Fibroblast of upper back skin (primary cell): ENCODE results near the gene PEX14.

ENCODE experiments used
- DNase-seq: peaks from one replicate; pipeline ENCODE4 v3.0.0-alpha.2; 2013

PEX14 gene

DNA sequence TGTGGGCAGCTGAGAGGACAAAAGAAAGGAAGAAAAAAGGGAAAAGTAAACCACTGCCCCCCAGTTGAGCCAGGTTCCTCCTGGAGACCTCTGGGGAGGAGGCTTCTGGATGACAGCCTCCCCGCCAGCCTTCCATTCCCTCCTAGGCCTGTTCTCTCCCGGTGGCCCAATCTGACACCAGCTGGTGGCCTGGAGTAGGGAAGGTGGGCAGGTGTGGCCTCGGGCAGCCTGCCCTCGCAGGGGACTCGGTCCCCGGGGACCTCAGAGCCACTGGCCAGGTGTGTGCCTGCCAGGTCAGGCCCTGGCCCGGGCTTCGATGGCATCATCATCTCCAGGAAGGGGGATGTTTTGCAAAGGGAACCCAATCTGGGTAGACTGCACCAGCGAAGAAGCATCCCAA is 162.7 kb downstream of the PEX14 start:
- no peak for DNase-seq

DNA sequence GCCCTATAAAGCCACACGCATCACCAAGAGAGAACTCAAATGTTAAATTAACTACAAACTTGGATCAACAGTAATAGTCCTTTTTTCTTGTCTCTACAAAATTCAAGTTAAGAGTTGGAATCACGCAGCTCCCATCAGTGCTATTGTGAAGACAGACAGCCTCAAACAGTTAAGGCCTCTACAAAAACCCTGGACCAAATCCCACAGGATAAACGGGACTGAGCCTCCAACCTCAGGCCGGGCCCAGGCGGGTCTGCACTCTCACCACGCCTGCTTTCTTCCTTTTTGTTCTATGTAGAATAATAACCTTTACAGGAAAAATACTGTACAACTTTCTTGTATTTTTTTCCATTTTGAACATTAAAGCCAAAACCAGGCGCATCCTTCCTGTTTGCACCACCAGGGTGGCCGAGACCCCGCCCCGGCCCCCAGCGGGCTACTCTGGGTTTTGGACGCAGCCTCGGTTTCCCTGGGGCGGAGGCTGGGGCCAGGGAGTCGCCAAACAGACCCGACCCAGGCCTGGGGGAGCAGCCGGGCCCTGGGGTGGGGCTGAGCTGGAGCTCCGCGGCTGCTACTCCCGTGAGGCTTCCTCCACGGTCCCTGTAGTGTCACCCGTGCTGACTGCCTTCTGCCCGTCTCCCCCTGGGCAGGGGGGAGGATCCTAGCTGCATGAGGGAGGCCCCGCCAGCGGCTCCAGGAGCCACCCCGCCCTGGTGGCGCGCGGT is 163.2 kb downstream of the PEX14 start:
- no peak for DNase-seq

DNA sequence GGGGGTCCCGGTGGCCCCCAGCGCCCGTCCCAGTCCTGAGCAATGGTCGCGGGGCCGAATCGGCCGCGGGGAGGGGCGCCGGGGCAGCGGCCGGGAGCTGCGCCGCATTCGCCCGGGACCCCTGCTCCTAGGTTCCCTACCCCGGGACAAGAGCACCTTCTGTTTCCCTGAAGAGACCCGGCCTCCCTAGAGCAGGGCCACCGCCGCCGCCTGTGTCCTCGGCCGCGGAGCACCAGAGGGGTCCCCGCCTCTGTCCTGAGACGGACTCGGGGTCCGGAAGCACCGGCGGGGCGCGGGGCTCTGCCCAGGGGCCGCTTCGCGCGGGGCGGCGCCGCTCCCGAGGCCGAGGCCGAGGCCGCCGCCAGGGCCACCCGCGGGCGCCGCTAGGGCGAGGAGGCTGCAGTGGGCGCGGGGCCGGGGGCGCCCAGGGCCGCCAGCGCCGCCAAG is 163.8 kb downstream of the PEX14 start:
- no peak for DNase-seq

DNA sequence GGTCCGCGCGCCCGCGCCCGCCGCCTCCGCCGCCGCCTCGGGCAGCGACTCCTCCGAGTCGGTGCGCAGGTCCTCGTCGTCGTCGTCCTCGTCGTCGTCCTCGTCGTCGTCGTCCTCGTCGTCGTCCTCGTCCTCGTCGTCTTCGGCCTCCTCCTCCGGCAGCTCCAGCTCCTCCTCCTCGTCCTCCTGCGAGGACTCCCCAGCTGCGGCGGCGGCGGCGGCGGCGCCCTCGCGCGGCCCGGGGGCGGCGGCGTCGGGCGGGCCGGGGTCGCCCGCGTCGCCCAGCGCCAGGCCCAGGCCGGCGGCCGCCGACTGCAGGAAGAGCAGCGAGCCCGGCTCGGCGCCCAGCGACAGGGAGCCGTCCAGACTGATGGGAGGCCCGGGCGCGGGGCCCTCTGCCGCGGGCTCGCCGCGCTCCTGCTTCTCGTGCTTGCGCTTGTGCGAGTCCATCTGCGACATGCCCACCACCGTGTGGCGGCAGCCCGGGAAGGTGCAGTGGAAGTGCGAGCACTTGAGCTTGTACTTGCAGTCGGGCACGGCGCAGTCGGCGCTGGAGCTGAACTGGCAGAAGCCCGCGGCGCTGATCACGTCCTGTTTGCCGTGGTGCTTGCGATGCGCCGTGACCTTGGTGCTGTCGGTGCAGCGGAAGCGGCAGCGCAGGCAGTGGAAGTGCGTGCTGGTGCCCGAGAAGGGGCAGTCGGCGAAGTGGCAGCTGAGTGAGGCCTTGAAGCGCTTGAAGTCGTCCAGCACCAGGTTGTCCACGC is 164.4 kb downstream of the PEX14 start:
- DNase-seq: no peak

DNA sequence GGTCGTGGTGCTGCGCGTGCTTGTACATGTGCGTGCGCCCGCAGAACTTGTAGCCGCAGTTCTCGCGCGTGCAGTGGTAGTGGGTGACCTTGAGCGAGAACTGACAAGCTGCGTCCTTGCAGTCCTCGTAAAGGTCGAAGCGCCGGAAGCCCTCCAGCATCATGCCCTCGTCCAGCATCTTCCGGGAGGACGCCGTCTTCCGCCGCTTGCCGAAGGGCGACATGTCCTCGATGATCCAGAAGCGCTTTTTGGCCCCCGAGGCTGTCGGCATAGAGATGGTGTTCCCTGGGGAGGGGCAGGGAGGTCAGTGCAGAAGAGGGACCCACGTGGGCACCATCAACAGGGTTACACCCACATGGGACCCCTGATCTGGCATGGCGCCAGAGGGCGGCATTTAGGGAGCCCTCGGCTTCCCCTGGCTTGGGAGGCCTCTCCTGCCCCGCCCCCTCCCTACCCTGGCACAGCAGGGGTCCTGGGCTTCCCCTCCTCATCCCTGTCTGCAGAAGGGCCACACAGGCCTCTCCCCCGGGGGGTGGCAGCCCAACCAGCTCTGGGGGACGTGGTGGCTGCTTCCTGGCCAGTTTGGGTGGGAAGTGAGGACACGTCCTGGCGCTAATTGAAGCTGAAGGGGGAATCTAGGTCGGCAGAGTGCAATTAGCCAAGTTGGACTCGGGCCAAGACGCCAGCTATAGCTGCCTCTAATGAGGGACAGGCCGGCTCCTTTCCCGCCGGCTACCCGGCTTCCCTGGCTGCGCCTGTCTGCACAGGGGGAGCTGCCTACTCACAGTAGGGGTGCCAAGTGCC is 165.2 kb downstream of the PEX14 start:
- no peak for DNase-seq

DNA sequence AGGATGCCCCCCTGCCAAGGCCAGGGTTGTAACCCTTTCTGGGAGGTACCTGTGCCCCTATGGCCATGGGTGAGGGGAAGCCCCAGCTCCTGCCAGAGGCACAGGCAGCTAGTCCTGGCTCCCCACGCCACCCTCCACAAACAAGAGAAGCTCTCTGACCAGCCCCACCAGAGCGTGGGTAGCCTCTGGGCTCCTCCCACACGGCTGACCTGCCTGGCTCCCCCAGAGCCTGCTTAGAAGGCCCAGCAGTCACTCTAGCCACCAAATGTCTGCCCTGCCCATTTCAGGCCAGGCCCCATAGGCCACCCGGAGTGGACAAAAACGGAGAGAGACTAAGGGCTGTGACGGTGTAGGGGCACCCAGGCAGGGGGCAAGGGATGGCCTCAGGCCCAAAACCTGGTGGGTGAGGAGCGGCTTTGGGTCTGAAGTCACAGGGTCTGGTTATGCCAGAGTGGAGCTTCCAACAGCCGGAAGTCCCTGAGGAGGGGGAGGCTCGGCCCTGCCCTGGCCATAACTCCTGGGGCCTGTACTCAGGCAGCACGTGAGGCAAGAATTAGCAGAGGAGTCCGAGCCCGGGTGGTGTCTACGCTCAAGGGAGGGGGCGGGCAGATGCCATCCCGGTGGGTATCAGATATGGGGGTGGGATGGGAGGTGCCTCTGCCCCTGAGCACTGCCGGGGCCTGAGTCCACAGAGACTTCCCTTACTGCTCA is 166.2 kb downstream of the PEX14 start:
- no peak for DNase-seq

DNA sequence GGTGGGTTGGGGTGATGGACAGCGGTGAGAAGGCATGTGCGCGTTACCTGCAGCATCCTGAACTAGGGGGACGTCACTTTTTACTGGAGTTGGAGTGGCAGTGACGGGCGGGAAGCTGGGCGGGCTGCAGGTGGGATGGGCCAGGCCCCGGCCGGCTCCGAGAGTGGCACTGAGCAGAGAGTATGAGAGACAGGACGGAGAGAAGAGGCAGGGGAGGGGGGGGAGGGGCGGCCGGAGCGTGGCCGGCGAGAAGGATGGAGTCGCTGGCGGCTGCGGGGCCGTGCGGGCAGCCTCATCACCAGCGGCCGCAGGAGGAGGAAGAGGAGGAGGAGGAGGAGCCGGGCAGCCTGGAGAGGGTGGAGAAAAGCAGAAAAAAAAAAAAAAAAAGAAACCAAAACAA is 167.2 kb downstream of the PEX14 start:
- no peak for DNase-seq

DNA sequence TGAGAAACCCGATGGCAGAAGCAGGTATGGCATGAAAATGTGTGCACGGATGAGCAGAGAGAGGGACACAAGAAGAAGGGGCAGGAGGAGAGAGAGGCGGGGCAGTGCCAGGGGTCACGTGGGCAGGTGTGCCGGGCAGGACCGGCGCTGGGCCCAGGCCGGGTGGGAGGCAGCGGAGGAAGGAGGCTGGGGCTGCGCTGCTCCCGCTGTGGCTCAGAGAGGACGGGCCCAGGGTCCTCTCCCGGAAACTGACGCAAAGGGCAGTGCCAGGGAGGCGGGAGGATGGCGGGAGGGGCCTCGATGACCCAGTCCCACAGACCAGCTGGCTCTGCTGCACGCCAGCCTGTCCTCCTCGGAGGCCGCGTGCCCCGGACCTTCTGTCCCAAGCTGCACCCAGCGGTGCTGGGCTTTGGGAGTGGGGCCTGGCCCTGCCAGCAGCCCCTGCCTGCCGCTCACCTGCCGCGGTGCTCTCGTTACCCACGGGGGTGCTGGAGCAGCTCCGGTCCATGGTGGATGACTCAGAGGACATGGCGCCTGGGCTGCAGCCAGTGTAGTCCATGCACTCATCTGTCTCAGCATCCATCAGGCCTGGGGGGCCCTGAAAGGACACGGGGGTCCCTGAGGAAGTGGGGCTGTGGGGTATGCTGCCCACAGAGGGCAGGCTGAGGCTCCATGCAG is 167.8 kb downstream of the PEX14 start:
- DNase-seq: no peak

DNA sequence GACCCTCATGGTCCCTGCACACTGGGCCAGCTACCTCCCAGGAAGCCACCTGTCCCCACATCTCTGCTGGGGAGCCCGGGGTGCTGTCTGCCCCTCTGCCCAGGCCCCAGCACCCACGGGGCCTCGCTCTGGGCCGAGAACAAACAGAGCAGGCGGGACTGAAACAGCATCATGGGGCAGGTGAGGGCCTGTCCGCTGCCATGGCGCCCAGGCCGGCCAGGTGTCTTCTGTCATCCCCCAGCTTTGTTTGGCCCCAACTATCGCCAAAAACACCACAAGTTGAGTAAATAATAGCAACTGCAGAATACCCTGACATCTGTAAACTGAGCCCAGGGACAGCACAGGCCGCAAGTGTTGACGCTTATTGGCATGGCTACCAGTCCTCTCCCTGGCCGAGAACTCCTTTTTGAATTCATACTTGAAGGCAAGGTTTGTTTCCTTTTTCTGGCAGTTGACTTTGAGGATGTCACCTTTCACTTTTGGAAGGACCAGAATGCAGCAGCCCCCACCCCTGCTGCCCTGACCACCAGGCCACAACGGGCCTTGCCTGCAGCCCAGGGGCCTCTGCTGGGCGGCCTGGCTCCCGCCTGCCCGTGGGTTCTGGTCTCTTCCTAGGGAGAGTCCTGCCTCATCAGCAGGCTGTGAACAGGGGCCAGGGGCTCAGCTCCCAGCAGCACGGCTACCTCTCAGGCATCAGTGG is 169.0 kb downstream of the PEX14 start:
- DNase-seq: no peak

DNA sequence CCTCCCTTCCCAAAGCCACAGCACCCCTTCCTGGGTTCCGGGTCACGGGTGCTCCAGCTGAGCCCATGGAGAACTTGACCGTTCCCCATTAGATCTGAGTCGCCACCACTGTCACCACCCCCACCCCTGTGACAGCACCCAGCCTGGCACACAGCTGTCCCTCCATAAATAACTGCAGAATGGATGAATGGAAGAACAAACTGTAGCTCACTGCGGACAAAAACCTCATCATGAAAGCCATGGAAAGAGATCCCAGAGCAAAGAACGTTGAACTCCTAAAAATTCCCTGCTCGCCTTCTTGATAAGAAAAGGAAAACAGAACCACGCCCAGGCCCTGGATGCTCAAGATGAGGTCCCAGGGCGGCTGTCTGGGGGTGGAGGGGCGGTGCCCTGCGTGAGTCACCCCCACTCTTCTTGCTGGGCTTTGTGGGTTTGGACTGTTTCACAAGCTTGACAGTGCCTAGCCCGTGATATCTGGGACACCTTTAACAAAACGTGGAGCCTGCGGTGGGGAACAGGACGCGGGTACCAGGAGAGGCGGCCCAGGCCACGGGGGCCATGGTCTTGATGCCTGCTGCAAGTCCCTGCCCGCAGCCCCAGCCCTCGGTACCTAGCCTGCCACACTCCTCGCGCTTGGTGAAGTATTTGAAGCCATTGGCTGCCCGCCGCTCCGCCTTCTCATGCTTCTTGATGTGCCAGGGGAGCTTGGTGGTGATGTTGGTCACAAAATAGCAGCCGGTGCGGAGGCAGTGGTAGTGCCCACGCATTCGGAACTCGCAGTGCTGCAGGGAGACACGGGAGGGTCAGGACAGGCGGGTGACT is 169.8 kb downstream of the PEX14 start:
- no peak for DNase-seq

DNA sequence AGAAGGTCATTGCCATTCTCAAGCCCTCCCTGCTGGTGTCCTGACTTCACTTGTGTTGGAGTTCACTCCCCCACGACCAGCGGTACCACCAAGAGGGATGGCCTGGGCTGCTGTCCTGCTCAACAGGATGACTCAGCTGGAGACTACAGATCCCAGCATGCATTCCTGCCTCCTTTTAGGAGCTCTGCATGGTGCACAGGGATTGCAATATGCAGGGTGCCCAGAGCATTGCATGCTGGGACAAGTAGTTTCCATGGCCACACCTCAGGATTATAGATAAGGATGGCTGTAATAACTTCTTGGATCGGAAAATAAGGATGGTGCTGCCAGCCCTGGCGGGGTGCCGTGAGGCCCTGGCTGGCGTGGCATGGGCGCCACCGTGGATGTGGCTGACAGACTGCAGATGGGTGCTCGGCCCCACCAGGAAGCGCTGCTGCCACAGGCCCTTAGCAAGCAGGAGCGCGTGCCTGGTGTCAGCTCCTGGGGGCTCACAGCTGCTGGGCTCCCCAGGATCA is 171.7 kb downstream of the PEX14 start:
- peak; percentile 30 for DNase-seq

DNA sequence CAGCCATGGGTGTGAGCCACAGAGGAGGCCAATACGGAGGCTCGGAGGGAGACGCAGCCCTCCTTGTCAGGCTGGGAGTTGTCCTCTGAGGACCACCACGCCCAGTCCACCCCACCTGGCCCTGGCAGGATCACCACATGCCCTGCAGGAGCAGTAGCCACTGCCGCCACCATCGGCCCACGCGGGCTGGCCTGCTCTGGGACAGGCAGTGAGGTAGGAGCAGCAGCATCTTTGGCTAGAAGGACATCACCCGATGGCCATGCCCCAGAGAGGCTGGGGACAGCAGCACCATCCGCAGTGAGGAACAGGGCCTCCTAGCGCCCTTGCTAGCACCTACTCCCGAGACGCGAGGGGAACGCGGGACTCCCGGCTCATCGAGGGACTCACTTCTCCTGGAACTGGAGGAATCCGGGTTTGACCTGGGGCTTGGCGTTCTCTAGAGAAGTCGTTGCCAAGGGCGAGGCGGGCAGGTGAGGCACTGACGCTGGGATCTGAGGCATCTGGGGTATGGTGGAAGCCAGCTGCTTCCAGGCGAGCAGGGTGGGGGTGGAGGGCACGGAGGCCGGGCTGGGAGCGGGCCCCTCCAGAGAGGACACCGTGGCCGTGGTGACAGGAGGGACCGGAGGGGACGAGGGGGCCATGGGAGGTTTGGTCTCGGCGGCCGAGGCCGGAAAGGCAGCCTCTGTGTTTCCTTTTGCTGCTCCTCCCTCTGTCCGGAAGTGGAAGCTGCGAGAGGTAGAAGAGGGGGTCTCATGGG is 172.8 kb downstream of the PEX14 start:
- no peak for DNase-seq

DNA sequence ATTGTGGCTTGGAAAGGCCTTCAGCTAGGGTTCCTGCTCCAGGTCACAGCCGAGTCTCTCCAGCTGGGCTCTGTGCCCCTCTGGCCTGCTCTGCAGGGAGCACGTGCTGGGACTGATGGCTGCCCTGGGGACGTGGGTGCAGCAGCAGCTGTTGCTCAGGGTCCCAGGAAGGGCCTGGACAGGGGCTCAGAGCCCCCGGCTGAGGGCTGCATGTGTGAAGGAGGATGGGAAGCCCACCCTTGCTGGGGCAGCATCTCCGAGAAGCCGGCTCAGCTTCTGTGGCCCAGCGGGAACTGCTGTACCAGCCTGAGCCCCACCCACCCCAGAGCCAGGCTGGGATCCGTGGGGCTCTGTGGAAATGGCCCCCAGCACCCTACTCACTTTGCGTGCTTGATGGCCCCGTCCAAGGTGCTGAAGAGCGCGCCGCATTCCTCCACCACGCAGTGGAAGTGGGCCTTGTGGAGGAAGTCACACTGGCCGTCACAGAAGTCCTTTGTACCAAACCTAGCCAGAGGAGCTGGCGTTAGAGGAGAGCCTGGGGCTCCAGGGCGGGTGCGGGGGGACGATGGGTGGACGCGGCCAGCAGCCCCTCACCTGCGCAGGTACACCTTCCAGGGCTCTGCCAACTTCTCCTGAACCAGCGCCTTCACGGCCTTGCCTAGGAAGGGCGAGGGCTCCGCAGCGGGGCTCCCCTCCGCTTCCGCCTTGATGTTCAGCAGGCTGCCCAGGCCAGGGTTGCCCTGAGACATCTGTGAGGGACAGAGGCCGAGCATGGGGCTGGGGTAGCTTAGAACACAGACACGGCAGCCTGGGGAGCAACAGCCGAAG is 174.2 kb downstream of the PEX14 start:
- no peak for DNase-seq

DNA sequence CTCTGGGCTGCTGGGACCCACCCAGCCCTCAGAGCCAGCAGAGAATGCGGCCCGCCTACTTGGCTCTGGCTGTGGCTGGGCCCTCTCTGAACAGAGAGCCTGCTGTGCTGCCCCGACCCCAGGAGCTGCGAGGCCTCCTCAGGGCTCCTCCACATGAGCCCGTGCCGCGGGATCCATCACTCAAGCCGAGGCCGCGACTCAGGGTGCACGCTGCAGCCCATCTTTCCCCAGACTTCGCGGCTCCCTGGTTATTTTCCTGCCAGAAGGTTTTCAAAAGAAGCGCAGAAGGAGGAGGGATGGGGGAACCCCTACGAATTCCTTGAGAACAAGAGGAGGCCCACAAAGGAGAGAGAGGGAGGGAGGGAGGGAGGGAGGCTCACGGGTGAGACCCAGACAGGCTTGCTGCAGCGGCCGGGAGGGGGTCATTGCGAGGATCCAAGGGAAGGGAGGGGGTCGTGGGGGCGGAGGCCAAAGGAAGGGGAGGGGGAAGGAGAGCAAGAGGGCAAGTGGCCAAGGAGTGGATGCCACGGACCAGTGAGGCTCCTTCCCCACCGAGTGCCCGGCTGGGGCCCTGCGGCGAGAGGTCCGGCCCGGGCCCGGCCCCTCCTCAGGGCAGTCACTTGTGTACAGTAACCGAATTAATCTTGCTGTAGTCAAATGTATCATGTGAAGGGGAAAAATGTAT is 174.9 kb downstream of the PEX14 start:
- DNase-seq: no peak

DNA sequence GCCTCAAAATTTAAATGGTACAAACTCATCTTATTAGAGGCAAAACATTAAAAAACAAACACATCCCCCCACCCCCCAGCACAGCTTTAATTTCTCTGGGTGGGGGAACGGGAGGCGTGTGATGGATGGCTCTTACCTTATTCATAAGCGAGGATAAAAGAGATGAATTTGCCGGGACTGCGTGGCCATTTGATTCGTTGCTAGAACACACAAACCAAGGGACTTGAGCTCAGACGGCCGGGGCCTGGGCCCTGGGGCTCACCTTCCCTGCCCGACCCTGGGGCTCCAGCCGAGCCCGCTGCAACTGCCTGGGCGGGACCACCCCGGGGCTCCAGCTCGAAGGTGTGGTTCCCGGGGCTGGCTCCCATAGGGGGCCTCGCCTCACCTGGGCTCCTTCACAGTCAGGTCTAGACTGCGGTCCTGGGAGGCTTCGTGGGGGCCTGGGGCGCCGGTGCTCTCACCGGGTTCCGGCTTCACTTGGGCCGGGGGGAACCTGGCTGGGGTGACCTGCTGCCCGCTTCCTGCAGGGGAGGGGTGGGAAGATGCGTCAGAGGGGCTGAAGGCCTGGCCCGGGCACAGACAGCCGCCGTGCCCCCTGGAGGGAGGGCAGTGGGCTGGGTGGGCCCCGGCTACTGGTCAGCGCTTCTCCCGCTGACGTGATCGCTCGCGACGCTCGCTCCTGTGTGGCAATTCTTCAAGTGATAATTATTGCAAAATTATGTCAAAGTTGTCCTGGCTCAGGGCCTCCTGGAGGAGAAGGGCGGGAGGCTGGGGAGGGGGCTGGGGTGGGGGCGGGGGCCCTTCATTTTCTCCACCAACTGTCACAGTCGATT is 176.0 kb downstream of the PEX14 start:
- no peak for DNase-seq

DNA sequence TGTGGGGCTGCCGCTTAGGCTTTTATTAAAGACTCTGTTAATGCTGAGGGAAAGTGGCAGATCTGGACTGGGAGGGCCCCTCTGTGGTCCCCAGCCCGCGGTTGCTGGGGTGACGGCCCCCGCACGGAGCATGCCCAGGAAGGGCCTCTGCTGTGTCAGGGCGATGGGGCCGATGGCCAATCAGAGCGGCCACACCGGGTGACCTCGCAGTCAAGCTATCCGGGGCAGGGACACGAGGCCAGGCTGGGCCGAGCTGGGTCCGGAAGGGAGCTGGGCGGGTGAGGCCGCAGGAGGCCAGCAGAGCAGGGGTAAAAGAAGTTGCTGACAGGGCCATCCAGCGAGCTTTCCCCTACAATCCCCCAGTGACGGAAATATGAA is 176.6 kb downstream of the PEX14 start:
- DNase-seq: no peak

DNA sequence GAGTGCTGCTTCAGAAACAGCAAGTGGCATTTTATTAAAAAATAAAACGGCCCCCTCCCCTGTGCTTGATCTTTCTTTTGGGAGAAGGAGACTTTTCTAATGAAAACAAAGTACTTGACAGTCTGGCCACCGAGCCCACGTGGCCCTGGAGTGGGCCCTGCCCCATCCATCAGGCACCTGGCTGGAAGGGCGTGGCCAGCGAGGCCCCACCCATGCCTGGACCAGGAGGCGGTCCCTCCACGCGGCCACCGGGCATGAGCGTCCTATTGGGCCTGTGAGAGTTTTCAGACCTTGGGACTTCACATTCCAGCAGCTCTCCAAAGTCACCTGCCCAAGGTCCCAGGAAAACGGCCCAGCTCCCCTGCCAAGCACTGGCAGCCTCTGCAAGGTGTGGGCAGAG is 177.0 kb downstream of the PEX14 start:
- DNase-seq: no peak
